ENCODE results near the gene SERTAD3. TPM values are rescaled to one million over a fixed set of nuclear protein-coding genes. Genes with fewer than 3 reads are reported as not detected.

The SERTAD3 gene
- polyA plus RNA-seq, 2 of the 4 experiments (the other 2 are of a cell fraction): 39.7 to 40.2 TPM

GRCh38 chr19:40466985-40467734 is 23.0 kb upstream of the SERTAD3 start, which contains the start of gene SPTBN4 (continued):
- TF ChIP-seq KDM1A (IDR thresholded peaks at IDR 0.05; ENCODE audit: low read depth) (no peak), NPAS2 (CRISPR knock-in tag; IDR thresholded peaks at IDR 0.05; ENCODE audit: borderline replicate concordance) (no peak)

GRCh38 chr19:40466219-40466984 is 22.3 kb upstream of the SERTAD3 start:
- FAIRE-seq: no peak
- TF ChIP-seq RCOR1 (IDR thresholded peaks at IDR 0.05; ENCODE audit: low read depth, low read length) (0 out of 2 replicates have a peak, but pooled peaks have one; percentile 27), TFCP2L1 (CRISPR knock-in tag; IDR thresholded peaks at IDR 0.05) (peak; percentile 74; the same call in 1 of the 2 replicates), BHLHE40 (IDR thresholded peaks at IDR 0.05; ENCODE audit: low read depth, low read length) (peak; percentile 77), NR3C1 (IDR thresholded peaks at IDR 0.05) (no peak), ESRRA (IDR thresholded peaks at IDR 0.05; ENCODE audit: borderline replicate concordance, low read length) (peak; percentile 62; the same call in 1 of the 2 replicates), USF2 (IDR thresholded peaks at IDR 0.05) (peak; percentile 72), TP53 (CRISPR knock-in tag; IDR thresholded peaks at IDR 0.05) (peak; percentile 71; the same call in 1 of the 2 replicates), RARB (CRISPR knock-in tag; IDR thresholded peaks at IDR 0.05) (no peak), ZC3H11A (IDR thresholded peaks at IDR 0.05) (peak; percentile 14; the same call in 1 of the 2 replicates), NPAS2 (CRISPR knock-in tag; IDR thresholded peaks at IDR 0.05; ENCODE audit: borderline replicate concordance) (peak; percentile 73), MAZ (IDR thresholded peaks at IDR 0.05; ENCODE audit: borderline replicate concordance, low read depth, low read length) (no peak)
- Histone ChIP-seq H3K4me3 (peak overlapping the region; percentile 40), H3K4me2 (peak overlapping the region; percentile 81), H3K27ac (peak overlapping the region in 1 of 2 experiments; percentile 69; a peak in 3 of 6 replicates), H3K4me1 (peaks cover 38% of the 10 kb centered on the region), H3K9me3 (no peaks in the 10 kb centered on the region)
- no peak for DNase-seq (ENCODE audit: low read depth in 1 of 2, low spot score in 1 of 2)
- ChIA-PET POLR2A (interaction anchor here (0.5 to 5.3 kb wide), 31 partner anchors 8 to 1777 kb away, joined by 3 to 68 read pairs (median 5); partner anchors contain the start of genes ACTMAP, C19orf47, GSK3A and PLD3), CTCF (interaction anchor here (1.3 to 46.6 kb wide), 24 partner anchors 9 to 327 kb away, joined by 3 to 950 read pairs (median 28); partner anchors contain the start of genes LTBP4, PRX and SERTAD1)
- ATAC-seq: peak; percentile 0 to 41; a peak in 2 of 6 replicates
- WGBS (ENCODE audit: missing lambda C conversion rate): 24% methylated on average over 48 of the region's 48 CpGs

GRCh38 chr19:40465557-40466218 is 21.6 kb upstream of the SERTAD3 start, which contains the start of gene BLVRB:
BLVRB (minus strand) TSS chr19:40465745; CDS start chr19:40465688, 57 bp downstream.
- Histone ChIP-seq H3K4me1 (peaks cover 38% of the 10 kb centered on the region), H3K9me3 (no peaks in the 10 kb centered on the region), H3K4me3 (peak within 1 kb of the TSS; percentile 62), H3K27ac (peak within 1 kb of the TSS; percentile 86 to 89), H3K4me2 (peak within 1 kb of the TSS; percentile 88)
- FAIRE-seq (peak; percentile 88), DNase-seq (ENCODE audit: low read depth in 1 of 2, low spot score in 1 of 2) (peak; percentile 98 to 100), ATAC-seq (peak; percentile 73 to 88)
- WGBS (ENCODE audit: missing lambda C conversion rate): 2% methylated on average over 38 of the region's 54 CpGs
- POLR2A ChIA-PET: interaction anchor here (0.5 to 5.3 kb wide), 32 partner anchors 8 to 1777 kb away, joined by 3 to 68 read pairs (median 5); partner anchors contain the start of genes ACTMAP, C19orf47, GSK3A and PLD3
- CTCF ChIA-PET: interaction anchor here (1.0 to 46.6 kb wide), 34 partner anchors 9 to 326 kb away, joined by 3 to 950 read pairs (median 20); partner anchors contain the start of genes LTBP4, PRX and SERTAD1
- TF ChIP-seq POLR2AphosphoS2 (conservative IDR thresholded peaks at IDR 0.05; ENCODE audit: low read length): no peak
- 0 out of 3 replicates have a peak, but pooled peaks have one; percentile 58 for TF ChIP-seq BCL3 (IDR thresholded peaks at IDR 0.05)
- peak; percentile 21 to 60; a peak in 2 of 5 replicates for TF ChIP-seq JUN (IDR thresholded peaks at IDR 0.05)
- no peak for TF ChIP-seq HEYL (CRISPR knock-in tag; IDR thresholded peaks at IDR 0.05)
- peak; percentile 93 for TF ChIP-seq REST (IDR thresholded peaks at IDR 0.05)
- peak; percentile 94 for TF ChIP-seq BHLHE40 (IDR thresholded peaks at IDR 0.05; ENCODE audit: low read depth, low read length)
- no peak for TF ChIP-seq ELK1 (IDR thresholded peaks at IDR 0.05; ENCODE audit: low read depth, low read length)
- no peak for TF ChIP-seq HOXA7 (CRISPR knock-in tag; IDR thresholded peaks at IDR 0.05)
- TF ChIP-seq CTCF (IDR thresholded peaks at IDR 0.05): no peak

Measured in A549 (cell line).